HG02973 (cell line): ENCODE data around the gene TPPP3.

ENCODE experiments used
- ATAC-seq: cut with Tn5 transposase; IDR thresholded peaks from one replicate; pipeline ENCODE4 v1.9.1; 2021; ENCODE audit warnings: moderate library complexity; ENCODE audit not compliant: unreplicated experiment

Gene TPPP3

GRCh38 chr16:67350324-67350723 is 43.0 kb downstream of the TPPP3 start:
- no peak for ATAC-seq

GRCh38 chr16:67349172-67349571 is 44.1 kb downstream of the TPPP3 start:
- ATAC-seq, result no peak

GRCh38 chr16:67346341-67346740 is 47.0 kb downstream of the TPPP3 start:
- ATAC-seq, result no peak

GRCh38 chr16:67345401-67345800 is 47.9 kb downstream of the TPPP3 start:
- ATAC-seq, result no peak

GRCh38 chr16:67342616-67343015 is 50.7 kb downstream of the TPPP3 start:
- ATAC-seq, result no peak

GRCh38 chr16:67341250-67341649 is 52.0 kb downstream of the TPPP3 start:
- ATAC-seq, result no peak
